HG02678 (cell line): ENCODE data around the gene BMPER.

Experiments
- ATAC-seq: cut with Tn5 transposase; IDR thresholded peaks from one replicate; pipeline ENCODE4 v1.9.1; 2021; ENCODE audit warnings: mild to moderate bottlenecking, moderate library complexity; ENCODE audit not compliant: unreplicated experiment

Gene BMPER

GRCh38 chr7:33964417-33965182, 59.3 kb downstream of the BMPER start:
- no peak for ATAC-seq

GRCh38 chr7:33965183-33965744, 59.9 kb downstream of the BMPER start:
- no peak for ATAC-seq

DNA sequence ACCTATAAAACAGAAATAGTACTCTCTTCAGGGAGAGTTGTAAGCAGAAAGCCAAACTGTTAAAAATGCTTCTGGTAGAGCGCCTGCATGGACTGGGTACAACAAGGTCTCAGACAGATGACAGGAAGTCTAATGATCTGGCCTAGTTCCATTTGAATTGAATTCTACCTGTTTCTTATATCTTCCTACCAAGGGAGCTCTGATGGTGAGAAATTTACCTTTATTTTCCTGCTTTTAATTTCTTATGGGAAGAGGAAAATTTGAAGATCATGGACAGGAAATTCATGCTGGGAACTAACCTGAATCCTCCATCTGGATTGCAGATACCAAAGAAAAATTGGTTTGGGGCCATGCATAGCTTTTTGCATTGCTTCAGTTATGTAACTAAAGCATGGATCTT, 63.3 kb downstream of the BMPER start:
- no peak for ATAC-seq

DNA sequence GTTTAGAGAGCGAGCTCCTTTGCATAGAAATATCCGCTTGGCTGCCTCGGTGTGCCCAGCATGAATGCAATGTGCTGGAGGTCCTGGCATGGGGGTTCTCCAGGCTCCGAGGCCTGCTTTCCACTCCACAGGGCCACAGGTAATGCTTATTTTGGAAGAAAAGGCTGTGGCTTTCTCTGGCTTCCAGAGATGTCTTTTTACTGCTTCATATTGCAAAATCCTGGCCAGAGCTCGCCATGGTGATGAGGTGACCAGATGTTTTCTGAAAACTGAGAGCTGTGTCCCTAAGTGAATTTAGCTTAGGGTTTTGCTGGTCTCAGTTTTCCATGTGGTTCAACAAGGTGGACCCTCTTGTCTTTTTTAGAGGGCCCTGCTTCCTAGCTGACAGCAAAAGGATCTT, 65.2 kb downstream of the BMPER start:
- ATAC-seq: no peak

- ATAC-seq: no peak
Observed at GRCh38 chr7:33971106-33971505, 65.8 kb downstream of the BMPER start.

DNA sequence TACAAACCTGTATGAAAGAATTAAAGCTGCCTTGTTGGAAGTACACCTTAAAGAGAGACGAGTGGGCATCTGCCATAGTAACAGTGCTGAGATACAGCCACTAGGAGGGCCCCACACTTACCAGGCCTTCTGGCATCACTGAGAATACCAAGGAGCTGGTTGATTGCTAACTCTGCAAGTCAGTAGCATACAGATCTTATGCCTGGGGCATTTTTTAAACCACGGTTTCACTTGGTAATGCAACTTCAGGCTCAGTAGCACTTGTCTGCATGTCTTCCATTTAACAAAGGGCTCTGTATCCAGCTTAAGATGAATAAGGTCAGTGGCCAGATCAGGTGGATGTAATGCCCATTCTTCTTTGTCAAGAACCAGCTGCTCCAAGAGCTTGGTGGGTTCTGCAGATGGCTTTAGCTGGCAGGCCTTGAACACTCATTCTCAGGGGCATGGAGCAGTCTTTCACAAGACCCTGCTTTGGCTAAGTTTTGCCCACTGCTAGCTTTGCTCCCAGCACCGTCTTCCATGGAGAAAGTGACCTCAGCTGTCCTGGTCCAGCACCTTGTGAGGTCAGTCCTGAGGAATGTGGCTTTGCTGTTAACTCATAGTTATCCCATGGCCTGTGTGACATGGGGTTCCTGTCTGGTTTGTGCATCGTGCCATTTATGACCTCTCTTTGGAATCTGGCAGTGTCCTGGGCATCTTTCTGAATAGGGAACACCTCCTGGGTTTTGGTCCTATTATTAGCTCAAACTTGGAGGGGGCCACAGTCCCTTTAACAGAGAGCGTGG, 68.1 kb downstream of the BMPER start:
- ATAC-seq: no peak

DNA sequence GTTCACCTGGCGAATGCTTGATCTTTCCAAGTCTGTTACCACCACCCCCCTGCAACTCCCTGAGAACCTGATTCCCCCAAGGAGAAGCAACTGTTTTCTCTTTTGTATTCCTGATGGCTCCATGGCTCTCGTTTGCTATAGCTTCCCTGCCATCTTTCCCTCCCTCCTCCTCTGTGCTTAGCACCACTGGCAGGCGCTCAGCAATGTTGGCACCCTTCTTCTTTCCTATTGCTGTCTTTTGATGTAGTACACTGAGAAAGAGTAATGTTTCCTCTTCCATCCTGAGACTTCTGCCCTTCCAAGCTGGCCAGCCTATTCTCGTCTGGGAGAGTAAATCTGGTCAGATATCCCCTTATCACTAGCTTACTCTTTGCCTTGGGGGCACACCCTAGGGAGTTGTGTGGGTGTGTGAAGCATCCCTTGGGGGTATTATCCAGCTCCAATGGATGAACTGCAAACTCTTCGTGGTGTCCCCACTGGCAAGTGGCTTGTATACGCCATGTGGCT, 74.0 kb downstream of the BMPER start:
- ATAC-seq: no peak

DNA sequence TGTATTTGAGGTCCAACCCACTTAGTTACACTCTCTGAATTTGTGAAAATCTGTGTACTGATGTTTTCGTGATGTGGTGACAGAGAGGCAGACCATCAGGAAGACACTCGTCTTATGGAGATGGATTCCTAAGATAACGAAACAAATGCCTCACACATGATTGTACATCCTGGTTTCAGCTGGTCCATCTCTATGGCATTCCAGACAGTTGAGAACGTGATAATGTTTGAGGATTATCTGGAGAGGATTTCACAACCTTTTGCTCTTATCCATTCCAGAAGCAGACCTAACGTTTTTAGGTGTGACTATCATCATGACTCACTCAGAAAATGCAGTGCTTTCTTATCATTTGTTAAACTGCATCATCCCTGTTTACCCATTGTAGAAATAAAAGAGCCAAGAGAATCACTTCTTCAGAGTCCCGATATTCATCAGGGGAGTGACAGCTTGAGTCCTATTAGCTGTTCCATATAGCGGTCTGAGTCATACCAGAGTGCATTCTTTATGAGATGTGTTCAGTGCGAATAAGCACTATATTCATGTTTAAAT, 74.5 kb downstream of the BMPER start:
- ATAC-seq: no peak

- no peak for ATAC-seq
Observed at GRCh38 chr7:33981226-33981625, 75.9 kb downstream of the BMPER start.

DNA sequence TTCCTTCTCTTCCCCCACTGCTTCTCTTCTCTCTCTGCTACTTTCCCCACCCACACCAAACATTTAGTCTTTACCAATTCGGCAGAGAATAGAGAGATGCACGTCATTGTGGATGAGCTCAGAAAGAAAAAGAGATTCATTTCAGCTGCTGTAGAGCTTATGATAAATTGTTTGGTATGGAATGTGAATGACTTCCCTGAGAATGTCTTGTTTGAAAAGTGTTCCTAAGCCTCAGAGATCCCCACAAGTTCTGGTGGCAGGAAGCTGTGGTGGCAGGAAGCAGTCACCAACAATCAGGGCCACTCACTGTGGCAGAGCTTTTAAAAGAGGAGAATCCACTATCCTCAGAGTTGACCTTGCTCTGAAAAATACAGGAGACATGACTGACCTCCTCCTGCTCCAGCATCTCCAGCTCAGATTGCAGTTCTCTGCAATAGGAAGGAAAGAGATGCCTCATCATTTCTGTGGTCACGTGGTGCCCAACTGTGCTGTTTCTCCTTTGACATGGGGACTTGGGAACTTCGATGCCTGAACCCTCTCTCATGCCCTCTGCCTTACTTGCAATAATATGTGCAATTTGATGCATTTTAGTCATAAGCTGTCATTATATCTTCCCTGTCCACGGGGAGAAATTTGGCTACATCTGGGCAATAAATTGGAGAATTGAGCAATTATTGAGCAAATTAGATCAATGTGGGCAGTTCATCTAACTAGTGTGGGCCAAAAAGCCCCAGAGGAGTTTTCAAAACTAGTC, 76.5 kb downstream of the BMPER start:
- ATAC-seq: no peak

GRCh38 chr7:33982425-33982786, 77.1 kb downstream of the BMPER start:
- no peak for ATAC-seq

DNA sequence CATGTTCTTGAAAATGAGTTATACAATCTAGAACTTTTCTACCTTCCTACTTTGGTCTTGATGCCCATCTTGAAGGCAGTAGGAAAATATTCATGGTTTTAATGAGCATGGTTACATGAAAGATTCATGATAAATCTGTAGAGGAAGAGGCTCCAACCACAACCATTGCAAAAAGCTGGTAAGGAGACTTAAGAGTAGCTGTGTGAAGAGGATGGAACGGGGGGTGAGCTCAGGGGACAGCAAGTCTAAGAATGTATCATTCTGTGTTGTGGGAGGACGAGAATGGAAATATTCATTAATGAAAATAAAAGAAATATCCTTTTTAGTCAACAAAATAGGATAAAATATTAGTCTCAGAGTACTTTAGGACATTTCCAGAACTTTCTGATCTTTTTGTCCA, 81.1 kb downstream of the BMPER start:
- no peak for ATAC-seq

GRCh38 chr7:33986951-33987947, 81.9 kb downstream of the BMPER start:
- ATAC-seq: no peak

GRCh38 chr7:33996899-33997298, 91.6 kb downstream of the BMPER start:
- no peak for ATAC-seq

DNA sequence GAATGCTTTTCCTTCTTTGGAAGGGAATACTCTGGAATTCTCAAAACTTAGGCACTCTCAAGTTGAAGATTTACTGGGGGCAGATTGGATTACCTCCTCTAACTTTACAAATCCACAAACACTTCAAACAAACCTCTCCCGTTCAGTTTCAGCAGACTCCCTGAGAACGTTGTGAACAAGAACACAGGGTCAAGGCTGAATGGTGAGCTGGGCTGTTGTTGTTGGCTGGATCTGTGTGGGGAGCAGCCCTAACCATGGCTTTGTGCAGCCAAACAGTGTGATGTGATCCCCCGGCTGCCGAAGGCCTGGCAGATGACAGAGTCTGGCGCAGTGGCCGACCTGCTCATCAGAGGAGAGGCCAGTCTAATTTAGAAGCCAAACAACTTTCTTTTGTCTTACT, 93.1 kb downstream of the BMPER start:
- ATAC-seq: no peak

DNA sequence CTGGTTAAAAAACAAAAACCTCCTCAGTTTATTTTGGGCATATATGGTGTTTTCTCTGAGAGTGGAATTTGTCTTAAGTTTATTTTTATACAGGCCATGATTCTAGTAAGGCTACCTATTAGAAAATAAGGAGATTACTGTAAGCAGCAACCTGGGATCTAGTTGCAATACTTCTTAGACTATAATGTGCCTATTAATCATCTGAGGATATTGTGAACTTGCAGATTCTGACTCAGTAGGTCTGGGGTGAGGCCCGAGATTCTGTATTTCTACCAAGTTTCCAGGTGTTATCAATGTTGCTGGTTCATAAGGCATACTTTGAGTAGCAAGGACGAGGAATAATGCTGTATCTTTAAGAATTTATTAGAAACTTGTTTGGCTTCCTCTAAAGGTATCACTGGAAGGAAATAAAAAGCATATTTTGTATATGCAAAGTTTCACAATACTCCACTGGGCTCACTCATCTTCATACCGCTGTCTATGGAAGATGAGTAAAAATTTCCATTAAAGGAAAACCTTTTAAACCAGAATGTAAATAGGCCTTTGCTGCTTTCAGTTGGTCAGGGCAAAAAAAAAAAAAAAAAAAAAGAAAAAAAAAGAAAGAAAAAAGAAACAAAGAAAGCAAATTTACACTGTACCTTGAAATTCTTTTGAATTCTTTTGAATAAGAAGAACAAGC, 105.8 kb downstream of the BMPER start:
- ATAC-seq: no peak

DNA sequence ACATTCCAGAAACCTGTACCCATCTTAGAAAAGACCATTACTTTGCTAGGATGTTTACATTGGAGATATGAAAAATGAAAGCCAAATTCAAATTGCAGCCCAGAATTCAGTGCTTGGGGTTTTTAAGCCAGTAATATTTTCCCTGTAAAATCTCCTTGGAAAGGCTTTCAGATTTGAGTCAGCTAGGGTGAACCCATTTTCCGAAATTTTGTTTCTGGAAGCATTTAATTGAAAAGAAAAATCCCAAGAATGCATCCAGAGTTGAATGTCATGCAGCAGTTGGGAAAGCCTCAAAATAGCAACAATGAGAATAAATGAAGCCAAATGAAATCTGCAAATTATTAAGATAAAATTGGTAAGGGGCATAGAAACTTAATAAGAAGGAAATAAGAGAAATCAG, 106.4 kb downstream of the BMPER start:
- ATAC-seq: no peak

GRCh38 chr7:34013421-34013820, 108.1 kb downstream of the BMPER start:
- no peak for ATAC-seq

DNA sequence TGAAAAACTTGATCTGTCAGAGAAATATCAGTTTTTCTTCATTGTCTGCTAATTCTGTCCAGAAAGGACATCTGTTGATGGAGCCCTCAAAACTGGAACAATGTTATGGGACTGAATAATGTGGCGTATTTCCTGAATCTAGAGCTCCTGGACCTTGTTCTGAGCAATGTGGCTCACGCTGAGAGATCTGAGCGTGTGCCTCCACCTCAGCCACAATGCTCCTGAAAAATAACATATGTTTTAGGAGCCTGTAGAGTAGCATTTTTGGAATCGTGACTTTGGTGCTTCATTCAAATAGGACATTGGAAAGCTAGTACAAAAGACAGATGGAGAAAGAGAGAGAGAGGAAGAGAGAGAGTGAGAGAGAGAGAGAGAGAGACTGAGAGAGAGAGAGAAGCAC, 110.3 kb downstream of the BMPER start:
- ATAC-seq: no peak
